Fibroblast of peridontal ligament (primary cell): ENCODE results near the gene SGSM2.
"Not testable (repeated sequence)": the region's sequence is repeated elsewhere in the genome, so short reads cannot be mapped to it uniquely, and the experiment has no call there.

Source experiments
- DNase-seq: peaks from one replicate; pipeline ENCODE4 v3.0.0-alpha.2; 2010; ENCODE audit errors: extremely low read depth

The SGSM2 gene, protein sequence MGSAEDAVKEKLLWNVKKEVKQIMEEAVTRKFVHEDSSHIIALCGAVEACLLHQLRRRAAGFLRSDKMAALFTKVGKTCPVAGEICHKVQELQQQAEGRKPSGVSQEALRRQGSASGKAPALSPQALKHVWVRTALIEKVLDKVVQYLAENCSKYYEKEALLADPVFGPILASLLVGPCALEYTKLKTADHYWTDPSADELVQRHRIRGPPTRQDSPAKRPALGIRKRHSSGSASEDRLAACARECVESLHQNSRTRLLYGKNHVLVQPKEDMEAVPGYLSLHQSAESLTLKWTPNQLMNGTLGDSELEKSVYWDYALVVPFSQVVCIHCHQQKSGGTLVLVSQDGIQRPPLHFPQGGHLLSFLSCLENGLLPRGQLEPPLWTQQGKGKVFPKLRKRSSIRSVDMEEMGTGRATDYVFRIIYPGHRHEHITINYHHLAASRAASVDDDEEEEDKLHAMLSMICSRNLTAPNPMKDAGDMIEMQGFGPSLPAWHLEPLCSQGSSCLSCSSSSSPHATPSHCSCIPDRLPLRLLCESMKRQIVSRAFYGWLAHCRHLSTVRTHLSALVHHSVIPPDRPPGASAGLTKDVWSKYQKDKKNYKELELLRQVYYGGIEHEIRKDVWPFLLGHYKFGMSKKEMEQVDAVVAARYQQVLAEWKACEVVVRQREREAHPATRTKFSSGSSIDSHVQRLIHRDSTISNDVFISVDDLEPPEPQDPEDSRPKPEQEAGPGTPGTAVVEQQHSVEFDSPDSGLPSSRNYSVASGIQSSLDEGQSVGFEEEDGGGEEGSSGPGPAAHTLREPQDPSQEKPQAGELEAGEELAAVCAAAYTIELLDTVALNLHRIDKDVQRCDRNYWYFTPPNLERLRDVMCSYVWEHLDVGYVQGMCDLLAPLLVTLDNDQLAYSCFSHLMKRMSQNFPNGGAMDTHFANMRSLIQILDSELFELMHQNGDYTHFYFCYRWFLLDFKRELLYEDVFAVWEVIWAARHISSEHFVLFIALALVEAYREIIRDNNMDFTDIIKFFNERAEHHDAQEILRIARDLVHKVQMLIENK

DNA sequence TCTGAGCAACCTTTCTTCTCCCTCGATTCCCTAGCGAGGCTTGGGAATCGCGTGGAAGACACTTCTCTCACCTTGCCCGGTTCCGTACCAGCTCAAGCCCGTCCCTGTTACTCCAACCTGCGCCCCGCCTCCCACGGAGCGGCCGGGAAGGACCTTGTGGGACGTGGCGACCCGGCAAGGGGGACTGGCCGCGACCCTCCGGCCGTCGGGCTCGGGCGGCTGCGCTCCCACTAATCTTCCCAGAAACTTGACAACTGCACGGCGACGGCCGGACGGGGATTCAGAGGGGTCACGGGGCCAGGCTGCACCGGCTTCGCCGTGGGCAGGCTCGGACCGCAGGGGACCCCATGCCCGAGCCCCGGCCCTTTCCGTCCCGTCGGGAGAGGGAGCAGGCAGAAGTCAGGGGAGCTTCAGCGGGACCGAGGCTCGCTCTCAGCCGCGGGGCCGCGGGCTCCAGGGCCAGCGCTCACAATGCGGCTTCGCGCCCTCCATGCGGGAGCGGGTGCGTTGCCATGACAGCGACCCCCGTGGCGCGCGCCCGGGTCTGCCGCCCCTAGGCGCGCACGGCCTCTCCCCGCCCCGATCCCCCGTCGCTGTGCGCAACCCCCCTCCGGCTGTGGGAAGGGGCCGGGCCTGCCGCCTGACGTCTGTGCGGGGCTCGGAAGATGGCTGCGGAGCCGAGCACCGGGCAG, at the start of gene SGSM2:
TSS of gene SGSM2 (plus strand) at position 650 of the 692 bp plus-strand sequence. CDS start 188 bp downstream, outside the sequence.
- peak; percentile 24 for DNase-seq

- peak; percentile 12 for DNase-seq
Measured at GRCh38 chr17:2289878-2290478, 47.3 kb upstream of the SGSM2 start.

- DNase-seq = peak; percentile 7
Measured at GRCh38 chr17:2292100-2292499, 45.2 kb upstream of the SGSM2 start.

GRCh38 chr17:2295575-2295974, 41.7 kb upstream of the SGSM2 start:
- DNase-seq = no peak

GRCh38 chr17:2297023-2297422, 40.3 kb upstream of the SGSM2 start:
- DNase-seq = no peak

DNA sequence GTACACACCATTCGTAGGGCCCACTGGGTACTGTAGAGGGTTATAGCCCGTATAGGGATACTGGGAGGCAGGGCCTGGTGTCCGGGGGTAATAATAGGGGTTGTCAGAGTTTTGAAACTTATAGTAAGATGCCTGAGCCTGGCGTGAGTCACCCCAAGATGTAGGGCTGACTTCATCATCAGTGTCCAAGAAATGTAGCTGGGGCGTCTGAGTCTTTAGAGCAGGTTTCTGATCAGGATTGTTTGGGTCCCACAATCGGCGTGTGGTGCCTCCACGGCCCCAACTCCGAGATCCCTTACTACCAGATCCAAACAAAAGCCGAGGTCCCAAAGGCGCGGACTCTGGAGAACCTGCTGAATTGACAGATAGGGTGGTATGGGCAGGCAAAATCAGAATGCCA, 38.2 kb upstream of the SGSM2 start:
- DNase-seq = no peak

GRCh38 chr17:2299756-2300155, 37.5 kb upstream of the SGSM2 start:
- DNase-seq = no peak

- peak; percentile 24 for DNase-seq
Measured at GRCh38 chr17:2302778-2303203, 34.5 kb upstream of the SGSM2 start.

GRCh38 chr17:2303204-2304188, 33.8 kb upstream of the SGSM2 start, which contains the start of the genes SMG6 and SRR:
Gene SMG6 (minus strand): TSS chr17:2303785. CDS start chr17:2303720, 65 bp downstream.
Gene SRR (plus strand): TSS chr17:2303950. CDS start chr17:2315561, 11,611 bp downstream.
- peak; percentile 72 for DNase-seq

DNA sequence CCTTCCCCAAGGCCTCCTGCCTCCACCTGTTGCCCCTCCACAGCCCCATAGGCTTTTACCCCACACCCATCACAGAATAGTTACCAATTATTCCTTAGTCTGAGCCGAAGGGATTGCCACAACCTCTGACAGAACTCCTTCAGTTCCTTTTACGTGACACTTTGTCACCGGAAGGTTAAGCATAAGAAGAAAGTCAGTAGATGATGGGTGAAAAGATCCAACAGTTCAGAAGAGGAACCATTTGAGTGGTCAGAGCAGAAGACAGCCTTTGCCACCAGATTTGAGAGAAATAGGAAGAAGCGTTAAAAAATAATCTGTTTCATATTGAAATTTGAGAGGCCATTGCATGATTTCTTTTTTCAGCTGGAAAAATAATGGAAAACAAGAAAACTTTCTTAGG, 32.4 kb upstream of the SGSM2 start:
- no peak for DNase-seq

DNA sequence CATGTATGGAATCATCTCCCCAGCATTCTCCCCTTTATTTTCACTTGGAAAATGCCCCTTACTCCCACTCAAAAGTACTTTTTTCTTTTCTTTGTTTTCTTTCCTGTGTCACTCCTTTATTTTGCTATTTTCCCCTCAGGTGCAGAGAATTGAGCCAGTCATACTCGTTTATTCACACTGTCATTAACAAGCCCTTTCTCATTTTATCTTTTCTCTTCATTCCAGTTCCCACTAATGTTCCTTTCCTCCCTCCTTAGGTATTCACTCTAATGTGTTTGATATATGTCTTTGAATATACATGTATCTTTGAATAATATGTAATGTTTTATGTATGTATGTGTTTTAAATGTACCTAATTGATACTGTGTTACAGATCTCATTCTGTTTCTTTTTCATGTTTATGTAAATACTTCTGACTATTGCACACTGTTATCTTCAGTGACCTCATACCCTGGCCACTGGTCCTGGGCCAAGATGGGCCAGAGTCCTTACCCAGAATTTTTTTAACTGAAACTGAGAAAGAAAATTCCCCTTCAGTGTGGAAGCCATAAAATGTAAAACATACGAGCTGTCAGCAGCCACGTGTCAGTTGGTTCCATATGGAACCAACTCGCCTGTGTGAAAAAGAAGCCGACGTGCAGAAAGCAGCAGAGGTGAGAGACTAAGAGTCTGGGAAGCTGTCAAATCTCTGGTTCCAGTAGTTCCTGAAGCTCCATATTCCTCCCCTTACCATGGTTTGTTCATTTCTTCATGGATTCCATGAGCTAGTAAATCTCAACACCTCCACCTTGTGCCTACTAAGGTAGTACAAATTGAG, 27.8 kb upstream of the SGSM2 start:
- peak; percentile 40 for DNase-seq

GRCh38 chr17:2312736-2313135, 24.6 kb upstream of the SGSM2 start:
- peak; percentile 9 for DNase-seq

- not testable (repeated sequence) for DNase-seq
Measured at GRCh38 chr17:2316916-2317205, 20.4 kb upstream of the SGSM2 start.

GRCh38 chr17:2317796-2318195, 19.5 kb upstream of the SGSM2 start:
- no peak for DNase-seq

GRCh38 chr17:2319051-2319450, 18.2 kb upstream of the SGSM2 start:
- no peak for DNase-seq

DNA sequence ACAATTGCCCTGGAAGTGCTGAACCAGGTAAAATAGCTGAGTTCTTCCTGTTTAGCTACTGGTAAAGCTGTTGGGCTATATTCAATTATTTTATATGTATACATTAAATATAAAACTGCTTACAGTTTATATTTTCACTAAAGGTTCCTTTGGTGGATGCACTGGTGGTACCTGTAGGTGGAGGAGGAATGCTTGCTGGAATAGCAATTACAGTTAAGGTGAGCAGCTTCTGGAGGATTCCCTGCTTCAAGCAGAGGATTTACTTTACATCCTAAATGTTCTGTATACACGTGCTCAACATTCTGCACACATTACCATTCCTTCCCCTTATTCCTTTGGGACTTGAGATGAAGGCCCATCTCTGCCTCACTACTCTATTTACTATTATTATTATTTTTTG, 15.9 kb upstream of the SGSM2 start:
- no peak for DNase-seq

DNA sequence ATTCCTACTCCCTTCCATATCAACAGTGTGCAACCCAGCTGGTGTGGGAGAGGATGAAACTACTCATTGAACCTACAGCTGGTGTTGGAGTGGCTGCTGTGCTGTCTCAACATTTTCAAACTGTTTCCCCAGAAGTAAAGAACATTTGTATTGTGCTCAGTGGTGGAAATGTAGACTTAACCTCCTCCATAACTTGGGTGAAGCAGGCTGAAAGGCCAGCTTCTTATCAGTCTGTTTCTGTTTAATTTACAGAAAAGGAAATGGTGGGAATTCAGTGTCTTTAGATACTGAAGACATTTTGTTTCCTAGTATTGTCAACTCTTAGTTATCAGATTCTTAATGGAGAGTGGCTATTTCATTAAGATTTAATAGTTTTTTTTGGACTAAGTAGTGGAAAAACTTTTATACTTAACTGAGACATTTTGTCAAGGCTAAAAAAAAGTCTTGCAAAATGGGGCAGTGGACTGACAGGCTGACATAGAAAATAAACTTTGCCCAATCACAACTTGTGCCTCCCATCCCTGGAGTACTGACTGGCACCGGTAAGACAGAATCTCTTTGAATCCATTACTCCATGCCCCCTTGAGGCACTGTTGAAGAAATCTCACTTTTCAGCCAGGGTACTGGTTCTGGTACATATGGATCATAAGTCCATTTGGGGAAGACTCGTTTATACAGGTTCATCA, 13.5 kb upstream of the SGSM2 start:
- DNase-seq = no peak

- no peak for DNase-seq
Measured at GRCh38 chr17:2331303-2331702, 6.0 kb upstream of the SGSM2 start.
